ENCODE measurements around the gene SEMA6A.

The SEMA6A gene

DNA sequence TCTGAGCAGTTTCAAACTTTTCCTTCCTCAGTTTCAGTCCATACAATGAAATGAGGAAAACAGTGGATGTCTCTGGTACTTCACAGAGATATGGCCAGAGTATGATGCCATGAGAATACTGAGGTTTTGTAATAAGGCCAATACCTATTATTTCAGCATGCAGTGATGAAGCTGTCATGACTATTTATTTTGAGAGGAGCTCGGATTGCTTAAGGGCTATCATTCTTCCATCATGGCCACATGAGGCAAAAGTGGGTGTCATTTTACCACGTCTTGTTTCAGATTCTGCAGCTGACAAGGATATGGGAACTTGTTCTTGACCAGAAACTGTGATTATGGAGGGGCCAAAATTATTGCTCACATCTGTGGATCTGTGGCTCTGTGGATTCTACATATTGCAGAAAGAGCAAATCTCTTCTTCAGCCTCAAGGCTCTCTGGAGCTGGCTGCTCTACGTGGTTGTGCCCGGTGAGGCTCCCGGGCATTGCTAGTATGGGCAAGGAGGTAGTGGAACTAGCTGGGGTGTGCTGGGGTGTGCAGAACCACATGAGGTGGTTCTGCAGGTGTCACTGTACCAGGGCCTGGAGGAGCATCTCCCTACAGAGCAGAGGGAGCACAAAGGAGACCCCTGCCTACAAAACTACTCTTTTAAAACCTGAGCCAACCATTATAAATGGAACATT, 180.3 kb downstream of the SEMA6A start:
- DNase-seq: no peak
